Naive B cell (primary cell): ENCODE results near the gene CDC42SE2. TPM values are rescaled to one million over a fixed set of nuclear protein-coding genes. Genes with fewer than 3 reads are reported as not detected.
"Not testable (repeated sequence)": the region's sequence is repeated elsewhere in the genome, so short reads cannot be mapped to it uniquely, and the experiment has no call there.

Source experiments
- ATAC-seq, 2 donors: fragments of 150-1000 bp; cut with Tn5 transposase; 2 replicates each; pipeline ENCODE4 v1.10.0; 2021; ENCODE audit warnings: low read depth in 2 of 2, mild to moderate bottlenecking in 2 of 2, moderate library complexity in 2 of 2
- DNase-seq: peaks from one replicate; pipeline ENCODE4 v3.0.0; 2022
- H3K27ac Mint-ChIP-seq, 6 donors: one replicate each; pipeline ENCODE4 v1.8.0; 2020 to 2022; ENCODE audit warnings: mild to moderate bottlenecking in 6 of 6, mixed read lengths in 6 of 6, moderate library complexity in 5 of 6, inconsistent platforms in 2 of 6
- H3K27me3 Mint-ChIP-seq, 3 donors: one replicate each; pipeline ENCODE4 v1.8.0; 2021 to 2022; ENCODE audit warnings: mixed read lengths in 3 of 3, mild to moderate bottlenecking in 1 of 3
- H3K36me3 Mint-ChIP-seq, 2 donors: one replicate each; pipeline ENCODE4 v1.8.0; 2020 to 2022; ENCODE audit warnings: mixed read lengths in 2 of 2, inconsistent platforms in 1 of 2, mild to moderate bottlenecking in 1 of 2
- H3K4me1 Mint-ChIP-seq, 3 donors: one replicate each; pipeline ENCODE4 v1.8.0; 2020 to 2022; ENCODE audit warnings: mixed read lengths in 3 of 3, inconsistent platforms in 1 of 3, mild to moderate bottlenecking in 1 of 3, moderate library complexity in 1 of 3
- H3K4me3 Mint-ChIP-seq, 8 donors: one replicate each; pipeline ENCODE4 v1.8.0; 2020 to 2022; ENCODE audit warnings: mild to moderate bottlenecking in 8 of 8, mixed read lengths in 8 of 8, moderate library complexity in 8 of 8, inconsistent platforms in 2 of 8
- H3K9me3 Mint-ChIP-seq, 7 donors: one replicate each; pipeline ENCODE4 v1.8.0; 2020 to 2022; ENCODE audit warnings: mixed read lengths in 7 of 7, mild to moderate bottlenecking in 5 of 7, inconsistent platforms in 2 of 7, moderate library complexity in 1 of 7
- polyA plus RNA-seq, 6 donors: library from polyadenylated mRNA; unstranded; fragments of 300-500 nt; fragmentation: Illumina TruSeq; gene quantifications; one replicate each; pipeline ENCODE4 v1.2.3, GENCODE V29; 2021; ENCODE audit warnings: low read depth in 6 of 6

The CDC42SE2 gene
- polyA plus RNA-seq, 6 donors from 2014 or later, result 168 to 314 (median 243) TPM

GRCh38 chr5:131258733-131259132 is 5.1 kb upstream of the CDC42SE2 start:
- no peak for ATAC-seq
- Mint-ChIP-seq H3K27me3 (no peaks in the 10 kb centered on the region), H3K4me1 (peaks cover 37 to 50% (median 42%) of the 10 kb centered on the region in 3 donors), H3K4me3 (peak overlapping the region in 5 of 8 donors; percentile 9 to 88 (median 82)), H3K9me3 (no peaks in the 10 kb centered on the region), H3K36me3 (no peaks in the 10 kb centered on the region), H3K27ac (peak overlapping the region in 5 of 6 donors; percentile 32 to 95 (median 69))
- no peak for DNase-seq

GRCh38 chr5:131259326-131259725 is 4.5 kb upstream of the CDC42SE2 start:
- H3K4me1 Mint-ChIP-seq, result peaks cover 33 to 44% (median 42%) of the 10 kb centered on the region in 3 donors
- peak overlapping the region in 1 of 8 donors; percentile 82 for H3K4me3 Mint-ChIP-seq

GRCh38 chr5:131260895-131261294 is 3.0 kb upstream of the CDC42SE2 start:
- Mint-ChIP-seq H3K9me3 (no peaks in the 10 kb centered on the region), H3K27ac (peak overlapping the region in 1 of 6 donors; percentile 84), H3K27me3 (no peaks in the 10 kb centered on the region), H3K36me3 (no peaks in the 10 kb centered on the region), H3K4me3 (peak overlapping the region in 1 of 8 donors; percentile 82), H3K4me1 (peaks cover 33 to 47% (median 42%) of the 10 kb centered on the region in 3 donors)
- no peak for ATAC-seq
- no peak for DNase-seq

More at GRCh38 chr5:131259326-131259725, 4.5 kb upstream of the CDC42SE2 start:
- H3K27me3 Mint-ChIP-seq, result no peaks in the 10 kb centered on the region
- peak overlapping the region in 2 of 6 donors; percentile 31 to 42 for H3K27ac Mint-ChIP-seq
- ATAC-seq (no peak), DNase-seq (no peak)
- no peaks in the 10 kb centered on the region for H3K36me3 Mint-ChIP-seq
- H3K9me3 Mint-ChIP-seq, result no peaks in the 10 kb centered on the region

GRCh38 chr5:131261483-131261882 is 2.4 kb upstream of the CDC42SE2 start:
- Mint-ChIP-seq H3K9me3 (no peaks in the 10 kb centered on the region), H3K36me3 (no peaks in the 10 kb centered on the region), H3K27ac (peak overlapping the region in 3 of 6 donors; percentile 21 to 53 (median 24)), H3K4me1 (peaks cover 30 to 46% (median 41%) of the 10 kb centered on the region in 3 donors), H3K4me3 (peak overlapping the region in 1 of 8 donors; percentile 10), H3K27me3 (no peaks in the 10 kb centered on the region)
- DNase-seq, result no peak
- ATAC-seq, result no peak

GRCh38 chr5:131262953-131263541 is 806 bp upstream of the CDC42SE2 start:
- Mint-ChIP-seq H3K36me3 (peaks cover 0 to 4% of the 10 kb centered on the region in 2 donors), H3K4me3 (peak overlapping the region; percentile 74 to 98 (median 93)), H3K27me3 (no peaks in the 10 kb centered on the region), H3K27ac (peak overlapping the region; percentile 85 to 98 (median 96)), H3K9me3 (no peaks in the 10 kb centered on the region), H3K4me1 (peaks cover 20 to 44% (median 32%) of the 10 kb centered on the region in 3 donors)
- peak; percentile 7 to 16 for ATAC-seq
- DNase-seq, result peak; percentile 42

- H3K27me3 Mint-ChIP-seq, result no peaks in the 10 kb centered on the region
- peaks cover 0 to 4% of the 10 kb centered on the region in 2 donors for H3K36me3 Mint-ChIP-seq
- DNase-seq (peak; percentile 30), ATAC-seq (peak; percentile 6 to 11)
- H3K9me3 Mint-ChIP-seq, result no peaks in the 10 kb centered on the region
- H3K27ac Mint-ChIP-seq, result peak overlapping the region; percentile 93 to 99 (median 94)
- peak overlapping the region; percentile 74 to 98 (median 92) for H3K4me3 Mint-ChIP-seq
- H3K4me1 Mint-ChIP-seq, result peaks cover 9 to 50% (median 21%) of the 10 kb centered on the region in 3 donors
Observed at GRCh38 chr5:131264451-131265099, 722 bp downstream of the CDC42SE2 start.

- ATAC-seq, result no peak
- Mint-ChIP-seq H3K4me3 (peak overlapping the region; percentile 74 to 98 (median 92)), H3K36me3 (peaks cover 0 to 4% of the 10 kb centered on the region in 2 donors), H3K9me3 (no peaks in the 10 kb centered on the region), H3K27me3 (no peaks in the 10 kb centered on the region), H3K27ac (peak overlapping the region; percentile 69 to 96 (median 93)), H3K4me1 (peaks cover 12 to 57% (median 28%) of the 10 kb centered on the region in 3 donors)
- peak; percentile 36 for DNase-seq
Observed at GRCh38 chr5:131265311-131265803, 1.5 kb downstream of the CDC42SE2 start.

- peak overlapping the region; percentile 45 to 80 (median 63) for H3K4me3 Mint-ChIP-seq
- H3K27me3 Mint-ChIP-seq, result no peaks in the 10 kb centered on the region
- peaks cover 23 to 69% (median 40%) of the 10 kb centered on the region in 3 donors for H3K4me1 Mint-ChIP-seq
Observed at GRCh38 chr5:131266370-131267060, 2.7 kb downstream of the CDC42SE2 start.

GRCh38 chr5:131268758-131269370 is 5.0 kb downstream of the CDC42SE2 start:
- Mint-ChIP-seq H3K4me3 (peak overlapping the region in 2 of 8 donors; percentile 30 to 68), H3K9me3 (no peaks in the 10 kb centered on the region), H3K27ac (peak overlapping the region in 2 of 6 donors; percentile 19 to 84), H3K36me3 (peaks cover 0 to 11% of the 10 kb centered on the region in 2 donors), H3K4me1 (peaks cover 32 to 75% (median 49%) of the 10 kb centered on the region in 3 donors), H3K27me3 (no peaks in the 10 kb centered on the region)
- ATAC-seq (no peak), DNase-seq (no peak)

More at GRCh38 chr5:131266370-131267060, 2.7 kb downstream of the CDC42SE2 start:
- ATAC-seq, result no peak
- Mint-ChIP-seq H3K36me3 (peaks cover 0 to 4% of the 10 kb centered on the region in 2 donors), H3K27ac (peak overlapping the region in 5 of 6 donors; percentile 37 to 94 (median 62)), H3K9me3 (no peaks in the 10 kb centered on the region)
- DNase-seq, result no peak

GRCh38 chr5:131270809-131271208 is 7.0 kb downstream of the CDC42SE2 start:
- H3K27me3 Mint-ChIP-seq, result no peaks in the 10 kb centered on the region
- ATAC-seq (no peak), DNase-seq (no peak)
- no peaks in the 10 kb centered on the region for H3K9me3 Mint-ChIP-seq
- peaks cover 0 to 11% of the 10 kb centered on the region in 2 donors for H3K36me3 Mint-ChIP-seq
- peak overlapping the region; percentile 1 to 84 (median 34) for H3K27ac Mint-ChIP-seq
- peak overlapping the region in 7 of 8 donors; percentile 16 to 83 (median 55) for H3K4me3 Mint-ChIP-seq
- H3K4me1 Mint-ChIP-seq, result peaks cover 47 to 88% (median 68%) of the 10 kb centered on the region in 3 donors

GRCh38 chr5:131271888-131272287 is 8.0 kb downstream of the CDC42SE2 start:
- ATAC-seq, H3K9me3 Mint-ChIP-seq, H3K27me3 Mint-ChIP-seq, DNase-seq: not testable (repeated sequence)
- peaks cover 0 to 11% of the 10 kb centered on the region in 2 donors for H3K36me3 Mint-ChIP-seq
- H3K27ac Mint-ChIP-seq, result peak overlapping the region; percentile 52 to 96 (median 87)
- H3K4me3 Mint-ChIP-seq, result peak overlapping the region; percentile 56 to 83 (median 73)
- peaks cover 47 to 91% (median 75%) of the 10 kb centered on the region in 3 donors for H3K4me1 Mint-ChIP-seq

- Mint-ChIP-seq H3K27me3 (no peaks in the 10 kb centered on the region), H3K4me3 (peak overlapping the region; percentile 56 to 83 (median 73)), H3K27ac (peak overlapping the region; percentile 52 to 96 (median 87)), H3K36me3 (peaks cover 0 to 9% of the 10 kb centered on the region in 2 donors), H3K4me1 (peaks cover 46 to 91% (median 73%) of the 10 kb centered on the region in 3 donors), H3K9me3 (no peaks in the 10 kb centered on the region)
- DNase-seq (no peak), ATAC-seq (peak; percentile 25 to 27)
Observed at GRCh38 chr5:131272307-131272706, 8.5 kb downstream of the CDC42SE2 start.
